GM12892 (cell line): ENCODE measurements around the gene CPNE2.
"Not testable (repeated sequence)": the region's sequence is repeated elsewhere in the genome, so short reads cannot be mapped to it uniquely, and the experiment has no call there.

Experiments used
- POLR2A ChIP-seq: IDR thresholded peaks from 2 replicates; pipeline ENCODE4 v1.6.1; 2011; ENCODE audit warnings: low read depth, low read length, control low read depth
- POLR2AphosphoS5 ChIP-seq: IDR thresholded peaks from 2 replicates; pipeline ENCODE4 v1.6.1; 2011; ENCODE audit warnings: low read depth, low read length, control low read depth

DNA sequence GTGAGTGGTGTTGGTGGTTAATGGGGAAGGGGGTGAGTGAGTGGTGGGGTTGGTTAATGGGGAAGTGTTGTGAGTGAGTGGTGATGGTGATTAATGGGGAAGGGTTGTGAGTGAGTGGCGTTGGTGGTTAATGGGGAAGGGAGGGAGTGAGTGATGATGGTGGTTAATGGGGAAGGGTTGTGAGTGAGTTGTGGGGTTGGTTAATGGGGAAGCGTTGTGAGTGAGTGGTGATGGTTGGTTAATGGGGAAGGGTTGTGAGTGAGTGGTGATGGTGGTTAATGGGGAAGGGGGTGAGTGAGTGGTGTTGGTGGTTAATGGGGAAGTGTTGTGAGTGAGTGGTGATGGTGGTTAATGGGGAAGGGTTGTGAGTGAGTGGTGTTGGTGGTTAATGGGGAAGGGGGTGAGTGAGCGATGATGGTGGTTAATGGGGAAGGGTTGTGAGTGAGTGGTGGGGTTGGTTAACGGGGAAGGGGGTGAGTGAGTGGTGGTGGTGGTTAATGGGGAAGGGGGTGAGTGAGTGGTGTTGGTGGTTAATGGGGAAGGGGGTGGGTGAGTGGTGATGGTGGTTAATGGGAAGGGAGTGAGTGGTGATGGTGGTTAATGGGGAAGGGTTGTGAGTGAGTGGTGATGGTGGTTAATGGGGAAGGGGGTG lies 21.2 kb upstream of the CPNE2 start:
- not testable (repeated sequence) for TF ChIP-seq POLR2A, POLR2AphosphoS5
